PC-9 (cell line): ENCODE data around the gene MVB12B. TPM values are rescaled to one million over a fixed set of nuclear protein-coding genes. Genes with fewer than 3 reads are reported as not detected.
A peak's percentile ranks its signal among the peaks of the same experiment; 100 is the strongest.

Experiments used
- BruUV-seq: library from RNA; stranded (reverse); fragments of 400-500 nt; replicated peaks from 2 replicates; lab custom pipeline; 2021; lab: Mats Ljungman, UMichigan
- CTCF ChIA-PET: fragments of 300-600 bp; sonication (Branson Sonifier 250); formaldehyde crosslinking; loops from one replicate; lab custom pipeline; 2022; ENCODE audit warnings: antibody characterized with exemption; lab: Charles Lee
- POLR2A ChIA-PET: fragments of 300-600 bp; sonication (Branson Sonifier 250); formaldehyde crosslinking; loops from one replicate; lab custom pipeline; 2022; ENCODE audit warnings: antibody characterized with exemption; ENCODE audit not compliant: unreplicated experiment; lab: Charles Lee
- DNase-seq, 2 experiments: peaks; one replicate each; pipeline versions ENCODE4 v3.0.0 to v3.0.0-alpha.2; 2015 to 2022; ENCODE audit warnings: mixed read lengths in 1 of 2
- H2AFZ ChIP-seq: fragments of 200-600 bp; sonication (generic); 2 replicates; pipeline ENCODE4 v1.8.1; 2017; ENCODE audit warnings: antibody characterized with exemption
- H3F3A ChIP-seq: fragments of 200-600 bp; sonication (generic); 2 replicates; pipeline ENCODE4 v1.8.1; 2017; ENCODE audit warnings: antibody characterized with exemption, mild to moderate bottlenecking, low read depth; ENCODE audit not compliant: insufficient read depth
- H3K27ac ChIP-seq: fragments of 200-600 bp; sonication (generic); 2 replicates; pipeline ENCODE4 v1.6.1; 2016; ENCODE audit warnings: mixed run types
- H3K27me3 ChIP-seq: fragments of 200-600 bp; sonication (generic); 2 replicates; pipeline ENCODE4 v1.6.1; 2016; ENCODE audit warnings: low read depth, mixed run types; ENCODE audit not compliant: insufficient read depth
- H3K36me3 ChIP-seq: fragments of 200-600 bp; sonication (generic); 2 replicates; pipeline ENCODE4 v1.6.1; 2016; ENCODE audit warnings: low read depth, mixed run types
- H3K4me1 ChIP-seq: fragments of 200-600 bp; sonication (generic); replicated peaks from 2 replicates; pipeline ENCODE4 v1.6.1; 2016; ENCODE audit warnings: mixed run types; ENCODE audit not compliant: insufficient read depth
- H3K4me2 ChIP-seq: fragments of 200-600 bp; sonication (generic); 2 replicates; pipeline ENCODE4 v1.6.1; 2017; ENCODE audit warnings: mixed run types
- H3K4me3 ChIP-seq: fragments of 200-600 bp; sonication (generic); 2 replicates; pipeline ENCODE4 v1.6.1; 2016; ENCODE audit warnings: mixed run types
- H3K79me2 ChIP-seq: fragments of 200-600 bp; sonication (generic); 2 replicates; pipeline ENCODE4 v1.6.1; 2017; ENCODE audit warnings: low read depth, mixed run types
- H3K9me2 ChIP-seq: fragments of 200-600 bp; sonication (generic); 2 replicates; pipeline ENCODE4 v1.8.1; 2017; ENCODE audit warnings: mild to moderate bottlenecking; ENCODE audit not compliant: insufficient read depth
- H3K9me3 ChIP-seq: fragments of 200-600 bp; sonication (generic); 2 replicates; pipeline ENCODE4 v1.8.1; 2016; ENCODE audit warnings: low read depth; ENCODE audit not compliant: insufficient read depth
- H4K20me1 ChIP-seq: fragments of 200-600 bp; sonication (generic); 2 replicates; pipeline ENCODE4 v1.8.1; 2017; ENCODE audit not compliant: insufficient read depth
- CTCF ChIP-seq: fragments of 200-600 bp; sonication (generic); conservative IDR thresholded peaks from 2 replicates; pipeline ENCODE4 v1.6.1; 2017; ENCODE audit warnings: mixed run types, antibody characterized with exemption, mild to moderate bottlenecking, moderate library complexity
- EZH2 ChIP-seq: fragments of 200-600 bp; sonication (generic); IDR thresholded peaks from 2 replicates; pipeline ENCODE4 v1.8.0; 2017; ENCODE audit warnings: antibody characterized with exemption, low read depth
- intact Hi-C: fragments of 100-400 bp; cut with micrococcal nuclease; formaldehyde crosslinking; loops from one replicate; pipeline ENCODE4 v1.10.0; 2022; ENCODE audit not compliant: unreplicated experiment
- total RNA-seq: library from RNA; stranded (reverse); gene quantifications from 2 replicates; pipeline ENCODE4 v1.2.3, GENCODE V29; 2021

Gene MVB12B
- total RNA-seq, 1 experiment from 2014 or later: 8.8 TPM

GRCh38 chr9:126390923-126391322, 64.3 kb downstream of the MVB12B start:
- ChIA-PET CTCF (interaction anchor here (0.5 to 0.7 kb wide), 2 partner anchors 239 to 399 kb away, joined by 4 to 8 read pairs; no protein-coding TSS in a partner anchor), POLR2A (no interaction called here)
- Histone ChIP-seq H3F3A (no peaks in the 10 kb centered on the region), H3K4me3 (no peak overlapping the region), H2AFZ (no peak overlapping the region), H3K27ac (no peak overlapping the region), H3K4me1 (no peaks in the 10 kb centered on the region; the same call in 1 of the 2 replicates), H4K20me1 (no peaks in the 10 kb centered on the region), H3K9me2 (no peaks in the 10 kb centered on the region), H3K9me3 (no peaks in the 10 kb centered on the region), H3K36me3 (no peaks in the 10 kb centered on the region), H3K4me2 (no peak overlapping the region), H3K27me3 (no peaks in the 10 kb centered on the region), H3K79me2 (no peaks in the 10 kb centered on the region)
- intact Hi-C loops: no loop called here
- no peak for DNase-seq
- BruUV-seq: no TSS peak
- TF ChIP-seq CTCF (no peak), EZH2 (no peak)

DNA sequence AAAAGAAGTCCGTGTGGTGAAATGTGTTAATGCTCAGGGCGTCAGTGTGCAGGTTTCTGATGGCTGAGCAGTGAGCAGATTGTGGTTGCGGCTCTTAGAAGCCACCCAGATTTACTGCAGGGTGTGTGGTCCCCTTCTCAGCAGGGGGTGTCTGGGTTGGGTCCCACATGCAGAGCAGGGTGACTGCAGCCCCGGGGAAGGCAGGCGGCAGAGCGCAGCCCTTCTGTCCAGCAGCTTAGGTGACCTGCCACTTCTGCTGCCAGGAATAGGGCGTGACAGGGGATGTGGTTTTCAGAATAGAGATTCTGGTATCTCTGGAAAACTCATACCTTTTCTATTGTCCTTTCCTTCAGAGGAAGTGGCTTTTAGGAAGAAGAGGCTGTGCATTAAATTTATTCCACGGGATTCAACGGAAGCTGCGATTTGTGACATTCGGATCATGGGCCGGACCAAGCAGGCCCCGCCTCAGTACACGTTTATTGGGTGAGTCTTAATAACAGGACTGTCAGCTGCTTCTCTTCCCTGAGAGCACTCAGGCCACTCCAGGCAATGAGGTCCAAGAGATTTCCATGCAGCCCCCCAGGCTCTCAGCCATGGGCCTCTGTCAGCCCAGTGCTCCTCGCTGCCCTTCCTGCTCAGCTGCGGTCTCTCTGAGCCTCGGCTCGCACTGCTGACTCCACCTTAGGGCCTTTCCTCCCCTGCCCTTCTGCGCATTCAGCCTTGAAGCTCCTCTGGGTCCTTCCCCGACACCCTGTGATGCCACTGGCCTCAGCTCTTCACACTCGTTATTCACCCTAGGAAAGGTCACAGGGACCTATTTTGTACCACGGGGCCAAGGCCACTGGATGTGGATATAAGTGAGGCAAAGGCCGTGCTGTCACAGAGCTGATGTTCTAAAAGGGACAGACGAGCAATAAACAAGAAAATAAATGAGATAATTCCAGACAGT, 65.4 kb downstream of the MVB12B start:
- no peak overlapping the region for H3K4me2 ChIP-seq
- H4K20me1 ChIP-seq: no peaks in the 10 kb centered on the region
- H3K79me2 ChIP-seq: no peaks in the 10 kb centered on the region
- H3K4me1 ChIP-seq: no peaks in the 10 kb centered on the region; the same call in 1 of the 2 replicates
- no peaks in the 10 kb centered on the region for H3K27me3 ChIP-seq
- ChIA-PET CTCF (interaction anchor here (0.5 kb wide), 1 partner anchor 238 kb away, joined by 4 read pairs; no protein-coding TSS in a partner anchor), POLR2A (interaction anchor here (0.5 to 0.7 kb wide), 2 partner anchors 11 to 361 kb away, joined by 4 read pairs; no protein-coding TSS in a partner anchor)
- no peaks in the 10 kb centered on the region for H3K36me3 ChIP-seq
- H2AFZ ChIP-seq: no peak overlapping the region
- no peak overlapping the region for H3K27ac ChIP-seq
- BruUV-seq: no TSS peak
- no peak overlapping the region for H3K4me3 ChIP-seq
- intact Hi-C loops: no loop called here
- H3K9me2 ChIP-seq: no peaks in the 10 kb centered on the region
- peak in 1 of 2 experiments; percentile 62 for DNase-seq
- TF ChIP-seq EZH2: no peak
- no peak for TF ChIP-seq CTCF
- no peaks in the 10 kb centered on the region for H3K9me3 ChIP-seq
- no peaks in the 10 kb centered on the region for H3F3A ChIP-seq

GRCh38 chr9:126392662-126393371, 66.2 kb downstream of the MVB12B start:
- Histone ChIP-seq H2AFZ (no peak overlapping the region), H3K4me2 (no peak overlapping the region), H3K36me3 (no peaks in the 10 kb centered on the region), H4K20me1 (no peaks in the 10 kb centered on the region), H3K9me3 (no peaks in the 10 kb centered on the region), H3K79me2 (no peaks in the 10 kb centered on the region), H3K4me1 (no peaks in the 10 kb centered on the region; the same call in 1 of the 2 replicates), H3K4me3 (no peak overlapping the region), H3F3A (no peaks in the 10 kb centered on the region), H3K9me2 (no peaks in the 10 kb centered on the region), H3K27me3 (no peaks in the 10 kb centered on the region), H3K27ac (no peak overlapping the region)
- ChIA-PET POLR2A (interaction anchor here (0.5 kb wide), 1 partner anchor 12 kb away, joined by 4 read pairs; no protein-coding TSS in a partner anchor), CTCF (no interaction called here)
- BruUV-seq: no TSS peak
- DNase-seq: no peak
- TF ChIP-seq CTCF (no peak), EZH2 (no peak)
- intact Hi-C loops: no loop called here
